ENCODE results near the gene NAALADL2.

The NAALADL2 gene

GRCh38 chr3:175273573-175273972, 414.4 kb downstream of the NAALADL2 start:
- Histone ChIP-seq H3K4me3 (IDR thresholded peaks at IDR 0.05; ENCODE audit: insufficient read depth, low read depth, low read length) (no peak overlapping the region), H4K20me1 (ENCODE audit: insufficient read depth) (no peaks in the 10 kb centered on the region), H3K4me1 (ENCODE audit: low read depth, poor library complexity, severe bottlenecking) (no peaks in the 10 kb centered on the region), H3K27ac (no peak overlapping the region), H3K9ac (no peak overlapping the region), H3K4me2 (no peak overlapping the region), H3K36me3 (ENCODE audit: insufficient read depth) (no peaks in the 10 kb centered on the region), H2AFZ (ENCODE audit: low read depth) (no peak overlapping the region), H3K27me3 (ENCODE audit: insufficient read depth, low read depth) (no peaks in the 10 kb centered on the region), H3K79me2 (ENCODE audit: insufficient read depth, low read depth) (no peaks in the 10 kb centered on the region)
- TF ChIP-seq CTCF (conservative IDR thresholded peaks at IDR 0.05; ENCODE audit: low read depth, low read length) = no peak

- no peaks in the 10 kb centered on the region for H3K79me2 ChIP-seq (ENCODE audit: insufficient read depth, low read depth)
- no peak overlapping the region for H3K4me3 ChIP-seq (IDR thresholded peaks at IDR 0.05; ENCODE audit: insufficient read depth, low read depth, low read length)
- no peak for TF ChIP-seq CTCF (conservative IDR thresholded peaks at IDR 0.05; ENCODE audit: low read depth, low read length)
- H4K20me1 ChIP-seq (ENCODE audit: insufficient read depth) = no peaks in the 10 kb centered on the region
- H3K27me3 ChIP-seq (ENCODE audit: insufficient read depth, low read depth) = no peaks in the 10 kb centered on the region
- no peaks in the 10 kb centered on the region for H3K4me1 ChIP-seq (ENCODE audit: low read depth, poor library complexity, severe bottlenecking)
- H3K9ac ChIP-seq = no peak overlapping the region
- H3K4me2 ChIP-seq = no peak overlapping the region
- H2AFZ ChIP-seq (ENCODE audit: low read depth) = no peak overlapping the region
- no peaks in the 10 kb centered on the region for H3K36me3 ChIP-seq (ENCODE audit: insufficient read depth)
- no peak overlapping the region for H3K27ac ChIP-seq
Measured at GRCh38 chr3:175274056-175274455, 414.9 kb downstream of the NAALADL2 start.

GRCh38 chr3:175274474-175275218, 415.5 kb downstream of the NAALADL2 start:
- Histone ChIP-seq H2AFZ (ENCODE audit: low read depth) (no peak overlapping the region), H3K36me3 (ENCODE audit: insufficient read depth) (no peaks in the 10 kb centered on the region), H3K4me2 (no peak overlapping the region), H3K4me1 (ENCODE audit: low read depth, poor library complexity, severe bottlenecking) (no peaks in the 10 kb centered on the region), H3K4me3 (IDR thresholded peaks at IDR 0.05; ENCODE audit: insufficient read depth, low read depth, low read length) (no peak overlapping the region), H3K79me2 (ENCODE audit: insufficient read depth, low read depth) (no peaks in the 10 kb centered on the region), H3K27ac (no peak overlapping the region), H3K9ac (no peak overlapping the region), H3K27me3 (ENCODE audit: insufficient read depth, low read depth) (no peaks in the 10 kb centered on the region), H4K20me1 (ENCODE audit: insufficient read depth) (no peaks in the 10 kb centered on the region)
- no peak for TF ChIP-seq CTCF (conservative IDR thresholded peaks at IDR 0.05; ENCODE audit: low read depth, low read length)

- Histone ChIP-seq H2AFZ (ENCODE audit: low read depth) (no peak overlapping the region), H3K36me3 (ENCODE audit: insufficient read depth) (no peaks in the 10 kb centered on the region), H3K4me1 (ENCODE audit: low read depth, poor library complexity, severe bottlenecking) (no peaks in the 10 kb centered on the region), H3K9ac (no peak overlapping the region), H3K27me3 (ENCODE audit: insufficient read depth, low read depth) (no peaks in the 10 kb centered on the region), H3K79me2 (ENCODE audit: insufficient read depth, low read depth) (no peaks in the 10 kb centered on the region), H3K4me3 (IDR thresholded peaks at IDR 0.05; ENCODE audit: insufficient read depth, low read depth, low read length) (no peak overlapping the region), H3K27ac (no peak overlapping the region), H4K20me1 (ENCODE audit: insufficient read depth) (no peaks in the 10 kb centered on the region), H3K4me2 (no peak overlapping the region)
- no peak for TF ChIP-seq CTCF (conservative IDR thresholded peaks at IDR 0.05; ENCODE audit: low read depth, low read length)
Measured at GRCh38 chr3:175278680-175279079, 419.5 kb downstream of the NAALADL2 start.
